Tongue (tissue), 2 donors: Measurements from ENCODE around the gene IL1RAPL1. TPM values are rescaled to one million over a fixed set of nuclear protein-coding genes. Genes with fewer than 3 reads are reported as not detected.
"Not testable (repeated sequence)": the region's sequence is repeated elsewhere in the genome, so short reads cannot be mapped to it uniquely, and the experiment has no call there.

Experiments used
- DNase-seq: peaks from one replicate; pipeline ENCODE4 v3.0.0-alpha.2; 2015
- total RNA-seq: library from RNA; depleted of rRNA; stranded (reverse); fragments of >200 nt; gene quantifications from one replicate; pipeline ENCODE4 v1.2.3, GENCODE V29; 2014

The IL1RAPL1 gene
- total RNA-seq, 1 donor from 2014 or later: 4.8 TPM

- no peak for DNase-seq
Measured at GRCh38 chrX:29274517-29274916, 687.3 kb downstream of the IL1RAPL1 start.

- DNase-seq: no peak
Measured at GRCh38 chrX:29275928-29276327, 688.7 kb downstream of the IL1RAPL1 start.

- DNase-seq: no peak
Measured at GRCh38 chrX:29281078-29281742, 694.0 kb downstream of the IL1RAPL1 start.

GRCh38 chrX:29285664-29286063 lies 698.4 kb downstream of the IL1RAPL1 start:
- no peak for DNase-seq

GRCh38 chrX:29295987-29296680 lies 708.9 kb downstream of the IL1RAPL1 start:
- no peak for DNase-seq

GRCh38 chrX:29297171-29297800 lies 710.0 kb downstream of the IL1RAPL1 start:
- no peak for DNase-seq

- DNase-seq: no peak
Measured at GRCh38 chrX:29299684-29300083, 712.4 kb downstream of the IL1RAPL1 start.

- DNase-seq: no peak
Measured at GRCh38 chrX:29308726-29309125, 721.5 kb downstream of the IL1RAPL1 start.

- no peak for DNase-seq
Measured at GRCh38 chrX:29315931-29316330, 728.7 kb downstream of the IL1RAPL1 start.

- no peak for DNase-seq
Measured at GRCh38 chrX:29318012-29318411, 730.8 kb downstream of the IL1RAPL1 start.

GRCh38 chrX:29332429-29332828 lies 745.2 kb downstream of the IL1RAPL1 start:
- not testable (repeated sequence) for DNase-seq

- not testable (repeated sequence) for DNase-seq
Measured at GRCh38 chrX:29333091-29333490, 745.8 kb downstream of the IL1RAPL1 start.

- no peak for DNase-seq
Measured at GRCh38 chrX:29348288-29348687, 761.0 kb downstream of the IL1RAPL1 start.

GRCh38 chrX:29359276-29359675 lies 772.0 kb downstream of the IL1RAPL1 start:
- DNase-seq: no peak

GRCh38 chrX:29374765-29375164 lies 787.5 kb downstream of the IL1RAPL1 start:
- DNase-seq: not testable (repeated sequence)

GRCh38 chrX:29376584-29376983 lies 789.3 kb downstream of the IL1RAPL1 start:
- no peak for DNase-seq

GRCh38 chrX:29382811-29383210 lies 795.6 kb downstream of the IL1RAPL1 start:
- DNase-seq: no peak

GRCh38 chrX:29388509-29388908 lies 801.3 kb downstream of the IL1RAPL1 start:
- DNase-seq: no peak

GRCh38 chrX:29397506-29397905 lies 810.3 kb downstream of the IL1RAPL1 start:
- no peak for DNase-seq

- DNase-seq: no peak
Measured at GRCh38 chrX:29407357-29407756, 820.1 kb downstream of the IL1RAPL1 start.

- peak; percentile 8 for DNase-seq
Measured at GRCh38 chrX:29419774-29420553, 832.7 kb downstream of the IL1RAPL1 start.

- DNase-seq: no peak
Measured at GRCh38 chrX:29422034-29422433, 834.8 kb downstream of the IL1RAPL1 start.

- DNase-seq: no peak
Measured at GRCh38 chrX:29431895-29432294, 844.6 kb downstream of the IL1RAPL1 start.
